ENCODE data around the gene SLC2A1.

DNA sequence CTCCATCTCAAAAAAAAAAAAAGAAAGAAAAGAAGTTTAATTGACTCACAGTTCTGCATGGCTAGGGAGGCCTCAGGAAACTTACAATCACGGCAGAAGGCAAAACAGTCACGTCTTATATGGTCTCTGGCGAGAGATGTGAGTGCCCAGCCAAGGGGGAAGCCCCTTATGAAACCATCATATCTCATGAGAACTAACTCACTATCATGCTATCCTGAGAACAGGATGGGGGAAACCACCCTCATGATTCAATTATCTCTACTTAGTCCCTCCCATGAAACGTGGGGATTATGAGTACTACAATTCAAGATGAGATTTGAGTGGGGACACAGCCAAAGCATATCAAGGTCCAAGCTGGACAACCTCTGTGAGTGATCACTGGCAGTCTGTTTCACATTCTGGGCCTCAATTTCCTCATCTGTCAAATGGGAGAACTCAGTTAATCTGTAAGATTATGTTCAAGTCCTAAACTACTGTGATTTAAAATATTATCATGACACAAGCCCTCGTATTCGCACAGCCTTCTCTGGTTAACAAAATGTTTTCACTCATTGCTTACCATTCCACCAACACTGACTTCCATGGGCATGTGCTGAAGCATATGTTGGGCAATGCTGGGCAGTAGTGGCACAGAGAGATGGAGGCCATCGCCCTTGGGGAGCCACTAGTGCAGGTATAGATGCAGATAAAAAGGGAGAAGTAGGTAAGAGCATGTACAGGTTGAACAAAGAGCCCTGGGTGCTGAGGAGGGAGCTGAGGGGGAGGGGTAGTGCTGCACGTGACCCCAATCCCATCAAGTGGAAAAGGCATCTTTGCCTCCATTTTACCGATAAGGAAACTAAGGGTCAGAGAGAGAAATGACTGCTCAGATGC lies 46.2 kb upstream of the SLC2A1 start:
- TF ChIP-seq, protein P1, sequence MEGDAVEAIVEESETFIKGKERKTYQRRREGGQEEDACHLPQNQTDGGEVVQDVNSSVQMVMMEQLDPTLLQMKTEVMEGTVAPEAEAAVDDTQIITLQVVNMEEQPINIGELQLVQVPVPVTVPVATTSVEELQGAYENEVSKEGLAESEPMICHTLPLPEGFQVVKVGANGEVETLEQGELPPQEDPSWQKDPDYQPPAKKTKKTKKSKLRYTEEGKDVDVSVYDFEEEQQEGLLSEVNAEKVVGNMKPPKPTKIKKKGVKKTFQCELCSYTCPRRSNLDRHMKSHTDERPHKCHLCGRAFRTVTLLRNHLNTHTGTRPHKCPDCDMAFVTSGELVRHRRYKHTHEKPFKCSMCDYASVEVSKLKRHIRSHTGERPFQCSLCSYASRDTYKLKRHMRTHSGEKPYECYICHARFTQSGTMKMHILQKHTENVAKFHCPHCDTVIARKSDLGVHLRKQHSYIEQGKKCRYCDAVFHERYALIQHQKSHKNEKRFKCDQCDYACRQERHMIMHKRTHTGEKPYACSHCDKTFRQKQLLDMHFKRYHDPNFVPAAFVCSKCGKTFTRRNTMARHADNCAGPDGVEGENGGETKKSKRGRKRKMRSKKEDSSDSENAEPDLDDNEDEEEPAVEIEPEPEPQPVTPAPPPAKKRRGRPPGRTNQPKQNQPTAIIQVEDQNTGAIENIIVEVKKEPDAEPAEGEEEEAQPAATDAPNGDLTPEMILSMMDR (conservative IDR thresholded peaks at IDR 0.05) = no peak
- no peak for TF ChIP-seq EZH2 (IDR thresholded peaks at IDR 0.05; ENCODE audit: low read depth)

All from PC-9 (cell line).